22Rv1 (cell line): ENCODE results near the gene FCHSD2.
"Not testable (repeated sequence)": the region's sequence is repeated elsewhere in the genome, so short reads cannot be mapped to it uniquely, and the experiment has no call there.

Experiments
- CTCF ChIP-seq: fragments of 450-650 bp; IDR thresholded peaks from 2 replicates; pipeline ENCODE4 v1.5.1; 2017; ENCODE audit warnings: mild to moderate bottlenecking
- ZFX ChIP-seq: fragments of 450-650 bp; IDR thresholded peaks from 2 replicates; pipeline ENCODE4 v1.6.1; 2017; ENCODE audit warnings: antibody characterized with exemption, borderline replicate concordance

- not testable (repeated sequence) for TF ChIP-seq CTCF, ZFX
These were observed 165.6 kb downstream of the FCHSD2 start for GRCh38 chr11:72976522-72976892.
